ENCODE data around the gene LYRM4.
A peak's percentile ranks its signal among the peaks of the same experiment; 100 is the strongest.

DNA sequence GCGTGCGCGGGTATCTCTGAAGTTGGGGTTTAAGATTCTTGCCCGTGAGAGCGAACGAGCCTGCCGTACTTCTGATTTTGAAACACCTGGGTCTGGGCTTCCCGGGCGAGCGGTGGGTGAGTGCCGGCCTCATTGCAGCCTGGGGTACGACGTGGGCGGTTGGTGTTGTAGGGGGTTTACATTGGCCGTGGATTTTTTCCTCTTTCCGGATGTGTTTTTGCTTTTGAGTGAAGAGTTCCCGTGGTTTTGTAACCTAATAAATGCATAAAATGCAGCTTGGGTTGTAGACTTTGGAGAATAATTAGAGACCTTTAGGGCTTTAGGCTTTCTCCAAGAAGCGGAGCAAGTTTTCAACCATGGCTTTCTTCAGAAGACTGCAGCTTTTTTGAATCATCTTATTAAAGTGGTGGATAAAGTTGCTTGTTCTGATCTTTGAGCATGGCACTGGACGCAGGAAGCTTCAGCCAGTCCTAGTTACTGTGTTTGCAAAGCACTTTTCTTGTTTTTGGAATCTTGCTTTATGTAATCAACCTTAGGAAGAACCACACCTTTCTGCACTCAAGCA is 877 bp upstream of the LYRM4 start:
- TF ChIP-seq POLR2A (IDR thresholded peaks at IDR 0.05; ENCODE audit: low read length) (peak; percentile 19), GATA1 (IDR thresholded peaks at IDR 0.05; ENCODE audit: low read depth, low read length) (no peak)

All from erythroblast (primary cell).